A673 (cell line): ENCODE results near the gene PCYT1A.

ENCODE experiments used
- EZH2 ChIP-seq: fragments of 200-600 bp; sonication (generic); IDR thresholded peaks from 2 replicates; pipeline ENCODE4 v1.6.1; 2017; ENCODE audit warnings: borderline replicate concordance, low read depth, mild to moderate bottlenecking, mixed read lengths, antibody characterized with exemption, low read length; ENCODE audit not compliant: poor library complexity, severe bottlenecking
- TF ChIP-seq, protein P1 (sequence below): fragments of 300-800, 200-600 bp; sonication (generic); conservative IDR thresholded peaks from 2 replicates; pipeline ENCODE4 v1.5.1; 2017; ENCODE audit warnings: low read depth, mild to moderate bottlenecking, antibody characterized with exemption, low read length, moderate library complexity, mixed read lengths

DNA sequence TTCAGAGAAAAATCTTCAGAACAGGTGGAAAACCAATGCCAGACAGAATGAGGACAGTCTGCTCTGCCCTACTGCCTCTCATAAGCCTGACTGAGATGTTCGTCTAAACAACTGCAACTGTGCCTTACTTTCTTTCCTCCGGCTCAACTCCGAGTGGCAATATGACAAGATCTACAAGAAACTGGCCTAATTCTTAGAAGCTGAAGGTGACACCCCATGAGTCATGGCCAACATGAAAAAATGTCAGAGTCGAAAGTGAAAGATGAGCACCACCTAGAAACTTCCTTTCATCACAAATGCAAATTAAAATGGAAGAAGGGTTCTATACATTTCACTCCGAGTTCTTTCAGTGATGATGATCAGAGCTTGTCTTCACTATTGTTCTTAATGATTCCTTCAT, 12.9 kb downstream of the PCYT1A start:
- TF ChIP-seq, protein P1, sequence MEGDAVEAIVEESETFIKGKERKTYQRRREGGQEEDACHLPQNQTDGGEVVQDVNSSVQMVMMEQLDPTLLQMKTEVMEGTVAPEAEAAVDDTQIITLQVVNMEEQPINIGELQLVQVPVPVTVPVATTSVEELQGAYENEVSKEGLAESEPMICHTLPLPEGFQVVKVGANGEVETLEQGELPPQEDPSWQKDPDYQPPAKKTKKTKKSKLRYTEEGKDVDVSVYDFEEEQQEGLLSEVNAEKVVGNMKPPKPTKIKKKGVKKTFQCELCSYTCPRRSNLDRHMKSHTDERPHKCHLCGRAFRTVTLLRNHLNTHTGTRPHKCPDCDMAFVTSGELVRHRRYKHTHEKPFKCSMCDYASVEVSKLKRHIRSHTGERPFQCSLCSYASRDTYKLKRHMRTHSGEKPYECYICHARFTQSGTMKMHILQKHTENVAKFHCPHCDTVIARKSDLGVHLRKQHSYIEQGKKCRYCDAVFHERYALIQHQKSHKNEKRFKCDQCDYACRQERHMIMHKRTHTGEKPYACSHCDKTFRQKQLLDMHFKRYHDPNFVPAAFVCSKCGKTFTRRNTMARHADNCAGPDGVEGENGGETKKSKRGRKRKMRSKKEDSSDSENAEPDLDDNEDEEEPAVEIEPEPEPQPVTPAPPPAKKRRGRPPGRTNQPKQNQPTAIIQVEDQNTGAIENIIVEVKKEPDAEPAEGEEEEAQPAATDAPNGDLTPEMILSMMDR, result no peak
- TF ChIP-seq EZH2, result no peak
